OCI-LY1 (cell line): ENCODE results near the gene MYBBP1A.

Experiments
- CTCF ChIP-seq: fragments of 200-600 bp; sonication (generic), shearing (Covaris generic); IDR thresholded peaks from 2 replicates; pipeline ENCODE4 v1.5.1; 2017; ENCODE audit warnings: mild to moderate bottlenecking, antibody characterized with exemption, low read length, moderate library complexity, mixed read lengths
- EZH2 ChIP-seq: fragments of 200-600 bp; sonication (generic), shearing (Covaris generic); IDR thresholded peaks from 2 replicates; pipeline ENCODE4 v1.8.0; 2017; ENCODE audit warnings: borderline replicate concordance, mixed run types, mild to moderate bottlenecking, antibody characterized with exemption, low read length, moderate library complexity, mixed read lengths

- TF ChIP-seq CTCF = no peak
- TF ChIP-seq EZH2 = no peak
Observed at GRCh38 chr17:4583206-4583605, 28.0 kb upstream of the MYBBP1A start.
